Measurements from ENCODE around the gene SUSD6. TPM values are rescaled to one million over a fixed set of nuclear protein-coding genes. Genes with fewer than 3 reads are reported as not detected.

SUSD6 gene
- total and polyA plus RNA-seq, 9 of the 15 experiments (the other 6 are each of a cell fraction or from before 2014, with no cell fraction given): 2.9 to 20.7 (median 5.6) TPM

GRCh38 chr14:69611172-69612013 is at the start of gene SUSD6 (continued):
- TF ChIP-seq UBTF (IDR thresholded peaks at IDR 0.05; ENCODE audit: borderline replicate concordance in 1 of 2, low read depth in 2 of 2, low read length in 2 of 2) (peak in 1 of 2 experiments; percentile 58; a peak in 1 of 4 replicates), VEZF1 (CRISPR knock-in tag; IDR thresholded peaks at IDR 0.05) (peak; percentile 96), CCNT2 (IDR thresholded peaks at IDR 0.05; ENCODE audit: borderline replicate concordance, extremely low read depth, insufficient read length, low read depth, low read length) (peak; percentile 20), MAZ (CRISPR knock-in tag; conservative IDR thresholded peaks at IDR 0.05 in 1 of 2, IDR thresholded peaks at IDR 0.05 in 1 of 2) (peak in 1 of 2 experiments; percentile 75; a peak in 1 of 4 replicates), EP400 (IDR thresholded peaks at IDR 0.05) (no peak), HINFP (tag; conservative IDR thresholded peaks at IDR 0.05; ENCODE audit: low read depth) (no peak), ZNF133 (CRISPR knock-in tag; IDR thresholded peaks at IDR 0.05) (no peak), RBBP5 (IDR thresholded peaks at IDR 0.05; ENCODE audit: borderline replicate concordance, insufficient read depth, low read length, poor library complexity, severe bottlenecking) (peak; percentile 65), DEAF1 (CRISPR knock-in tag; IDR thresholded peaks at IDR 0.05) (no peak), SREBF1 (IDR thresholded peaks at IDR 0.05; ENCODE audit: borderline replicate concordance, low read depth, low read length) (no peak), SP1 (CRISPR knock-in tag; IDR thresholded peaks at IDR 0.05) (peak; percentile 9; the same call in 1 of the 2 replicates), ZNF217 (CRISPR knock-in tag; IDR thresholded peaks at IDR 0.05) (no peak), SMARCC2 (IDR thresholded peaks at IDR 0.05; ENCODE audit: low read depth) (no peak), E2F6 (IDR thresholded peaks at IDR 0.05; ENCODE audit: borderline replicate concordance in 1 of 2, extremely low read depth in 1 of 2, insufficient read depth in 1 of 2, insufficient read length in 1 of 2, low read depth in 1 of 2, low read length in 1 of 2, poor library complexity in 1 of 2, severe bottlenecking in 1 of 2) (peak; percentile 52 to 66), RFX7 (CRISPR knock-in tag; IDR thresholded peaks at IDR 0.05) (no peak)
